Measurements from ENCODE around the gene ABHD3.
A peak's percentile ranks its signal among the peaks of the same experiment; 100 is the strongest.
"Not testable (repeated sequence)": the region's sequence is repeated elsewhere in the genome, so short reads cannot be mapped to it uniquely, and the experiment has no call there.

The ABHD3 gene

DNA sequence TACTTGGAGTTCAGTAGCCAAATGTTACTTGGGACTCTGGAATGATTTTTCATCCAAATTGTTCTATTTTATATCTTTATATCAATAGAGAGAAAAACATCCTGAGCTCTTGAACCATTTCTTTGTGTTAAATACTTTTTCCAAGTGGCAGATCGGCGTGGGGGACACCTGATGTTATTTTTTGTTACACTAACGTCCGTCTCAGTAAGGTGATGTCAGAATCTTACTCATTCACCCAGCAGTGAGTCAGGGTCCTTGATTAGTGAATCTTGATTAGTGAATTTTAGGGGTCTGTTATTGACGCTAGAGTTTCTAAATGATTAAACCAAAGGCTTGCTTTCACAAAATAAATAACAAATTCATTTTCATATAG, 37.7 kb upstream of the ABHD3 start:
- Histone ChIP-seq H3K4me3 (replicated peaks; ENCODE audit: low read depth, low read length) (peak overlapping the region; percentile 92), H3K27me3 (replicated peaks; ENCODE audit: control insufficient read depth, insufficient read depth, low read length) (no peaks in the 10 kb centered on the region), H3K36me3 (ENCODE audit: control insufficient read depth, insufficient read depth, low read length) (no peaks in the 10 kb centered on the region)
- DNase-seq (ENCODE audit: extremely low read depth, insufficient read length) = no peak
- TF ChIP-seq, protein P1, sequence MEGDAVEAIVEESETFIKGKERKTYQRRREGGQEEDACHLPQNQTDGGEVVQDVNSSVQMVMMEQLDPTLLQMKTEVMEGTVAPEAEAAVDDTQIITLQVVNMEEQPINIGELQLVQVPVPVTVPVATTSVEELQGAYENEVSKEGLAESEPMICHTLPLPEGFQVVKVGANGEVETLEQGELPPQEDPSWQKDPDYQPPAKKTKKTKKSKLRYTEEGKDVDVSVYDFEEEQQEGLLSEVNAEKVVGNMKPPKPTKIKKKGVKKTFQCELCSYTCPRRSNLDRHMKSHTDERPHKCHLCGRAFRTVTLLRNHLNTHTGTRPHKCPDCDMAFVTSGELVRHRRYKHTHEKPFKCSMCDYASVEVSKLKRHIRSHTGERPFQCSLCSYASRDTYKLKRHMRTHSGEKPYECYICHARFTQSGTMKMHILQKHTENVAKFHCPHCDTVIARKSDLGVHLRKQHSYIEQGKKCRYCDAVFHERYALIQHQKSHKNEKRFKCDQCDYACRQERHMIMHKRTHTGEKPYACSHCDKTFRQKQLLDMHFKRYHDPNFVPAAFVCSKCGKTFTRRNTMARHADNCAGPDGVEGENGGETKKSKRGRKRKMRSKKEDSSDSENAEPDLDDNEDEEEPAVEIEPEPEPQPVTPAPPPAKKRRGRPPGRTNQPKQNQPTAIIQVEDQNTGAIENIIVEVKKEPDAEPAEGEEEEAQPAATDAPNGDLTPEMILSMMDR (IDR thresholded peaks at IDR 0.05; ENCODE audit: insufficient read depth, low read length, poor library complexity, severe bottlenecking) = no peak

GRCh38 chr18:21741562-21742314, 37.2 kb upstream of the ABHD3 start:
- H3K27me3 ChIP-seq (replicated peaks; ENCODE audit: control insufficient read depth, insufficient read depth, low read length) = no peaks in the 10 kb centered on the region
- TF ChIP-seq, protein P1 (IDR thresholded peaks at IDR 0.05; ENCODE audit: insufficient read depth, low read length, poor library complexity, severe bottlenecking) = no peak
- no peaks in the 10 kb centered on the region for H3K36me3 ChIP-seq (ENCODE audit: control insufficient read depth, insufficient read depth, low read length)
- H3K4me3 ChIP-seq (replicated peaks; ENCODE audit: low read depth, low read length) = peak overlapping the region; percentile 92
- DNase-seq (ENCODE audit: extremely low read depth, insufficient read length) = peak; percentile 35

DNA sequence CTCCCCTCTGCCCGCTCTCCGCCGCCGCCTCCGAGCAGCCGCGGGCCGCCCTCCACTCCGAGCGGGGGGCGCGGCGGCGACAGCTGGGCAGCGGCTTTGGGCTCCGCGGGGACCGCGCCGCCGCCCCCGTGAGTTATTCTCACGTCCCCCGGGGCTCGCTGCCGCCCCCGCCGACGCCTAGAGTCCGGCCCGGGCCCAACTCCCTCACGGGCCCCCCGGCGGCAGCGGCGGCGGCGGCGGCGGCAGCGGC, 36.7 kb upstream of the ABHD3 start:
- peak overlapping the region; percentile 92 for H3K4me3 ChIP-seq (replicated peaks; ENCODE audit: low read depth, low read length)
- no peaks in the 10 kb centered on the region for H3K27me3 ChIP-seq (replicated peaks; ENCODE audit: control insufficient read depth, insufficient read depth, low read length)
- H3K36me3 ChIP-seq (ENCODE audit: control insufficient read depth, insufficient read depth, low read length) = no peaks in the 10 kb centered on the region
- TF ChIP-seq, protein P1 (IDR thresholded peaks at IDR 0.05; ENCODE audit: insufficient read depth, low read length, poor library complexity, severe bottlenecking) = no peak
- no peak for DNase-seq (ENCODE audit: extremely low read depth, insufficient read length)

DNA sequence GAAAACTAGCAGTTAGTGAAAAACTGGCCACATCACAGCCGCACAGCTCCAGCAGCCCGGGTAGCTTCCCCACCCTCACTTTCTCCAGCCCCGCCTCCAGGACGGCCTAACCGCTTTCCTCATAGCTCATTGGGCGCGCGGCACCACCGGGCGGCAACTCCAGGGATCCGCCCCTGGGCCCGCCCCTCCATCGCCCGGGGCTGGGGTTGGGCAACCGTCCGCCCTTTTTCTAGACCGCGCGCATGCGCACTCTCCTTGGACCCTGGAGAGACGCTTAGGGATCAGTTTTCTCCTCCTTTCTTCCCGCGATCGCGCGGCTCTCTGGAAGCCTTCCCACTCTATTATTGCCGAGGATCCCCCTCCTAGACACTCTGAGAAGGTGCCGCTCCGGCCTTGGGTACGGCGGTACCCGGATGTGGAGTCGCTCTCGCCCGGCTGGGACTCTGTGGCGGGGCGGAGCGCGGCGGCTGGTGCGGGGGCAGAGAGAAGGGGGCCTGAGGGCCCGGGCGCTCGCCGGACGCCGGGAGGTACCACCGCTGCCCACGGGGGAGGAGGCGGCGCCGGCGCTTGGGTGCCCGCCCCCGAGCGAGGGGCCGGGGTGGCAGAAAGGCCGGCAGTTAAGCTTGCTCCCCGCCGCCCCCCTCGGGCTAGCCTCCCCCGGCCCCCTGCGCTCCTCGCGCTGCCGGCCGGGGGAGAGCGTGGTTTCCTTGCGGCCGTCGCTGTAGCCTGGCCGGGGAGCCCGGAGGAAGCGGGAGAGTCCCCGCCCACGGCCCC, 36.2 kb upstream of the ABHD3 start, which contains the start of gene MIB1:
Gene MIB1 (plus strand): TSS at position 255 of the 774 bp plus-strand sequence. CDS start 792 bp downstream, outside the sequence.
- TF ChIP-seq, protein P1 (IDR thresholded peaks at IDR 0.05; ENCODE audit: insufficient read depth, low read length, poor library complexity, severe bottlenecking) = no peak
- peak within 1 kb of the TSS; percentile 92 for H3K4me3 ChIP-seq (replicated peaks; ENCODE audit: low read depth, low read length)
- H3K36me3 ChIP-seq (ENCODE audit: control insufficient read depth, insufficient read depth, low read length) = no peaks in the 10 kb centered on the region
- H3K27me3 ChIP-seq (replicated peaks; ENCODE audit: control insufficient read depth, insufficient read depth, low read length) = no peaks in the 10 kb centered on the region
- peak; percentile 94 for DNase-seq (ENCODE audit: extremely low read depth, insufficient read length)

DNA sequence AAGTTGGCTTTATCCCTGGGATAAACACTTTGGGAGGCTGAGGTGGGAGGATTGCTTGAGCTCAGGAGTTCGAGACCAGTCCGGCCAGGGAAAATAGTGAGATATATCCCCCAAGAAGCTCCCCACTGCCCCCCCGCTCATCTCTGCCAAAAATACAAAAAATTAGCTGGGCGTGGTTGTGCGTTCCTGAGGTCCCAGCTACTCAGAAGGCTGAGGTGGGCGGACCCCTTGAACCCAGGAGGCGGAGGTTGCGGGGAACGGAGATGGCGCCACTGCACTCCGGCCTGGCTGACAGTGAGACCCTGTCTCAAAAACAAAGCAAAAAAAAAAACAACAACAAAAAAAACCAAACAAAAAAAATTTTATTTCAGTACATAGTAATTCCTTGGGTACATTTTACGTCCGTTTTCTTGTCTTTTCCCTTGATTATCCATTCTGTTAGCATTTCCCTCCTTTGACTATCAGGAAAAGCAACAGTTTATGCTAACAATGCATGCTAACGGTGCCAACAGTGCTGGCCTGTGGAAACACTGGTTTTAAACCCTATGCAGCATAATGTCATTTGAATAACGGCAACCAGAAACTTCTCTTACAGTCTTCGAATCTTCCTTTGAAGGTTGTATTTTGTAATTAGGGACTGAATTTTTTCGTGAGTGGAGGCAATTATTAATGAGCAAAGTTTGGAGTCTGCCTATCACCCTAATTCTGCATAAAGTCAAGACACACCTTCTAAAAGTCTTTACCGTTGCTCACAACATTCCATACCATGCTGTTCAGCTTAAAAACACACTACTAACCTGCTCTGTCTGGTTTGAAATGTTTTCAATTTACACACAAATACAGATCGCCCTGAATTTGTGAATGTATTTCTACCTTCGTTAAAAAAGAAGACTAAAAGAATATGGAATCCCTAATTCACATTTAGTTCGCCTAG, 35.3 kb upstream of the ABHD3 start:
- peak overlapping the region; percentile 3 for H3K4me3 ChIP-seq (replicated peaks; ENCODE audit: low read depth, low read length)
- TF ChIP-seq, protein P1 (IDR thresholded peaks at IDR 0.05; ENCODE audit: insufficient read depth, low read length, poor library complexity, severe bottlenecking) = no peak
- H3K27me3 ChIP-seq (replicated peaks; ENCODE audit: control insufficient read depth, insufficient read depth, low read length) = no peaks in the 10 kb centered on the region
- no peaks in the 10 kb centered on the region for H3K36me3 ChIP-seq (ENCODE audit: control insufficient read depth, insufficient read depth, low read length)
- no peak for DNase-seq (ENCODE audit: extremely low read depth, insufficient read length)

DNA sequence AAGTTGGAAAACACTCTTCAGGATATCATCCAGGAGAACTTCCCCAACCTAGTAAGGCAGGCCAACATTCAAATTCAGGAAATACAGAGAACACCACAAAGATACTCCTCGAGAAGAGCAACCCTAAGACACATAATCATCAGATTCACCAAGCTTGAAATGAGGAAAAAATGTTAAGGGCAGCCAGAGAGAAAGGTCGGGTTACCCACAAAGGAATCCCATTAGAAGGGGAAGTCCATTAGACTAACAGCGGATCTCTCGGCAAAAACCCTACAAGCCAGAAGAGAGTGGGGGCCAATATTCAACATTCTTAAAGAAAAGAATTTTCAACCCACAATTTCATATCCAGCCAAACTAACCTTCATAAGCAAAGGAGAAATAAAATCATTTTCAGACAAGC, 32.4 kb upstream of the ABHD3 start:
- H3K4me3 ChIP-seq (replicated peaks; ENCODE audit: low read depth, low read length); DNase-seq (ENCODE audit: extremely low read depth, insufficient read length); H3K36me3 ChIP-seq (ENCODE audit: control insufficient read depth, insufficient read depth, low read length); H3K27me3 ChIP-seq (replicated peaks; ENCODE audit: control insufficient read depth, insufficient read depth, low read length): not testable (repeated sequence)
